HPDE6-E6E7 (cell line): ENCODE results near the gene PIWIL1.

ENCODE experiments used
- DNase-seq: peaks from one replicate; pipeline ENCODE4 v3.0.0; 2011; ENCODE audit warnings: missing footprints; ENCODE audit errors: extremely low spot score

Gene PIWIL1

GRCh38 chr12:130337488-130338303, at the start of gene PIWIL1:
PIWIL1 (plus strand) TSS chr12:130337887; CDS start chr12:130342592, 4,705 bp downstream.
- DNase-seq, result no peak

GRCh38 chr12:130288206-130288605, 49.5 kb upstream of the PIWIL1 start:
- DNase-seq, result no peak

DNA sequence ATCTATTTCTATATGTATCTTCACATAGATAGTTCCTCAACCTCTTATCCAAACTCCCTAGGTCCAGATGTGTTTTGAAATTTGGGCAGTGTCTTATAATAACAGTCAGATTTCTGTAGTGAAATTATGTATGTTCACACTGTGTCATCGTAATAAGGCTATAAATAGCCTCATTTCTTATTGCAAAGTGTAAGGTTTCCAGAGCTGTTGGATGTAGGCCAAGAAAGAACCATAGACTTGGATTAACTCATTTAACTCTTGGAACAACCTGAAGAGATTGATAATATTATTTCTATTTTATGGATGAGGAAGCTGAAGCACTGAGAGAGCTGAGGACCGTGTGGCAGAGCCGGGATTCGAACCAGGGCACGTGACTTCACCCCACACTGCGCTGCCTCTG, 49.0 kb upstream of the PIWIL1 start:
- no peak for DNase-seq

DNA sequence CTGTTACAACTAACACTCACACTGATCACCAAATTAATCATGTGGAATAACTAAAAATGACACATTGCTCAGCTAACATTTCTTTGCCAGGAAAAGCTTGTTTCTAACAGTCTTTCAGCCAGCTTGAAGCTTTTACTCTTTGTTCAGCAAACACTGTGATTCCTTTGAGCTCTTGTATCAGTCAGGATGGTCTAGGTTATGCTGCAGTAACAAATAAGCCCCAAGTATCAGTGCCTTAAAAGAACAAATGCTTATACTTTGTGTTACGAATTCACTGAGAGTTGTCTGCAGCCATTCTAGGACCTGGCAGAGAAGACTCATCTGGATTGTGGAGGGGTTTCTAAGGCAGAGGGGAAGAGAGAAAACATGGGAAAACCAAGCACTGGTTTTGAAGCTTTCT, 47.6 kb upstream of the PIWIL1 start:
- DNase-seq, result no peak

DNA sequence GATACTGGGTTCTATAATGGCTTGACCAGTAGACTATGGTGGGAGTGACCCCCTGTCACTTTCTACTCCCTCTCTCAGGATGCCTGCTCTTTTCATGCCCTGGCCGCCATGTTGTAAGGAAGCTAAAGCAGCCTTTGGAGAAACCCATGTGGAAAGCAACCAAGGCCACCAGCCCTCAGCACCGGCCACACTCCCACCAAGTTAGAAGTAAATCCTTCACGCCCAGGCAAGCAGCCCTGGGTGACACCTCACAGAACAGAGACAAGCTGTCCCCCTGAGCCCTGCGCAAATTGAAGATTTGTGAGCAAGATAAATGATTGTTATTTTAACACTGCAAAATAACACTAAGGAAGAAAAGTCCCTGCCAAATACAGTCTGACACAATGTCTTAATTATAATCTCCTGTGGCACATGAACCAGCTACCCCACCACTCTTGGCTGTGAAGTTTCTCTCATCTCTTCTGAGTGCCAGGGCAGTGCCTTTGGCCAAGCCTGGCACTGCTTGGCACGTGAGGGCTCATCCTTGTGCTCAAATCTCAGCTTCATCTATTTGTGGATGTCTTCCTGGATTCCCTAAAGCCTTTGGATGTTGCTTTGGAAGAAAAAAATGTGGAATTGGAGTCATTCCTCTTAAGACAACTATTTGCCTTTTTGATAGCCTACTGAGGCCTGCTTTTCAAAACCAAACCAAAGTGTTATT, 39.2 kb upstream of the PIWIL1 start:
- no peak for DNase-seq

DNA sequence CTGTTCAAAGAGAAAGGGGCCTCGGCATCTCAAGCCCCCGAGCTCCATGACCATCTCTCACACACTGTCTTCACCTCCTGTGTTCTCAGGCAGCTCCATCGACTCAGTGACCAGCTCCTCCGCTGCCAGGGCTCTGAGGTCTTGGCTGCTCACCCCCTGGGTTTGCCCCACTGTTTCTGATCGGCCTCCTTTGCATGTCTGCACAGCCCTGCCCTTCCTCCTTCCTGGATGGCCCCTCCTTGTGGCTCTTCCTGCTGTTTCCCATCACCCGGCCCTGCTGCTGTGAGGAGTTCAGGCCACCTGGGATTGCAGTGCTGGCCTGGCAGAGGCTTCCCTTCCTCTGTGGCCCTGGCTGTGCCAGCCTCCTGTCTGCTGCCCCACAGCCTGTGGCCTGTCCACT, 38.1 kb upstream of the PIWIL1 start:
- DNase-seq, result no peak

DNA sequence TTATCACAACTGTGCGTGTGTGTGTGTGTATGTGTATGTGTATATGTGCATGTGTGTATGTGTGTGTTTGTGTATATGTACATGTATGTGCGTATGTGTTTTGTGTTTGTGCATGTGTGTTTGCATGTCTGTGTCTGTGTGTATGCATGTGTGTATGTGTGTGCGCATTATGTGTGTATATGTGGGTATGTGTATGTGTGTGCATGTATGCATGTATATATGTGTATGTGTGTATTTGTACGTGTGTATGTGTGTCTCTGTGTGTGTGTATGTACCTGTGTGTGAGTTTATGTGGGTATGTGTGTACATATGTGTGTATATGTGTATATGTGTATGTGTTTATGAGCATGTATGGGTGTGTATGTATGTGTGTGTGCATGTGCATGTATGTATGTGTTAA, 37.6 kb upstream of the PIWIL1 start:
- no peak for DNase-seq

GRCh38 chr12:130300737-130301535, 36.8 kb upstream of the PIWIL1 start:
- no peak for DNase-seq

- DNase-seq, result no peak
These were observed 36.1 kb upstream of the PIWIL1 start for GRCh38 chr12:130301559-130301958.

GRCh38 chr12:130303781-130304180, 33.9 kb upstream of the PIWIL1 start:
- DNase-seq, result no peak

GRCh38 chr12:130307859-130308258, 29.8 kb upstream of the PIWIL1 start:
- no peak for DNase-seq

GRCh38 chr12:130308393-130308792, 29.3 kb upstream of the PIWIL1 start:
- DNase-seq, result no peak

DNA sequence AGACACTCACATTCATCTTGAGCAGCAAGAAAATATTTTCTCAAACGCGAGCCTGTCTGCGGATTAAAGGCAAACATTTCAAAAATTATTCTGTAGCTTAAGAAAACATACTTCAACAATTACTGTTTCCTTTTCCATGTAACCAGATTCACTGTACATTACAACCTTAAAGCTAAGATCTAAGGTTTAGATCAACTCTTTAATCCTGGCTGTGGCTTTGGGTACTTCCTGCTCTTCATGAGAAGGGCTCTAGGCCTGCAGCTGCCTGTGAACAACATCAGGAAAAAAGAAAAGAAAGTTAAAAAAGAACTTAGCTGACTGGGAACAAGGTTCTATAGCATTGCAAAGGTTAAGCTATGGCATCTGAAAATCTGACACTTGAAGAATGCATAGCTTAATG, 21.4 kb upstream of the PIWIL1 start:
- no peak for DNase-seq

DNA sequence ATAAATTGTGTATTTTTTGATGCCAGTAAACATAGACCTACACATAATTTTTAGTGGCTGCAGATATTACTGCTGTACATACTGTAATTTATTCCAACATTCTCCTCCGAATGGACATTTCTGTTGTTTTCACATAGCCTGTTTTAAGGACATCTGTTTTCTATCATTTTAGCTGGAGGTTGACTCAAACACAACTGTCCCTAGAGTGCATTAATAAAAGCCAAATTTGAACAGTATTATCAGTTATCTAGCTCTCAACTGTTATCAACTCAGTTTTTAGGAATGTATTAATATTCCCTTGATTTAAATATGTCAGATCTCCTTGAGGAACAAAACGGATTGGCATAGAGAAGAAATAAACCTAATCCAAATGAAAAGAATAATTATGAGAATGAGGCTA, 17.2 kb upstream of the PIWIL1 start:
- DNase-seq, result no peak

DNA sequence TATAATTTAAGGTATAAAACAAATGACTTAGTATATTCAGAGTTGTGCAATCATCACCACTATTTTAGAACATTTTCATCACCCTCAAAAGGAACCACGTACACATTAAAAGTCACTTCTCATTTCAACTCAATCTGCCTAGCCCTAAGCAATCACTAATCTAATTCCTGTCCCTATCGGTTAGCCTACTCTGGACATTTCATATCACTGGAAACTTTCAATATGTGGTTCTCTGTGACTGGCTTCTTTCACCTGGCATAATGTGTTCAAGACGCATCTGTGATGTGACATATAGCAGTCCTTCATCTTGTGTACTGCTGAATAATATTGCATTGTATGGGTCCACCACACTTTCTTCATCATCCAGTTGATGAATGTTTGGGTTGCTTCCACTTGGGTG, 15.4 kb upstream of the PIWIL1 start:
- DNase-seq, result no peak

GRCh38 chr12:130330685-130331084, 7.0 kb upstream of the PIWIL1 start:
- no peak for DNase-seq

GRCh38 chr12:130331146-130331545, 6.5 kb upstream of the PIWIL1 start:
- no peak for DNase-seq

DNA sequence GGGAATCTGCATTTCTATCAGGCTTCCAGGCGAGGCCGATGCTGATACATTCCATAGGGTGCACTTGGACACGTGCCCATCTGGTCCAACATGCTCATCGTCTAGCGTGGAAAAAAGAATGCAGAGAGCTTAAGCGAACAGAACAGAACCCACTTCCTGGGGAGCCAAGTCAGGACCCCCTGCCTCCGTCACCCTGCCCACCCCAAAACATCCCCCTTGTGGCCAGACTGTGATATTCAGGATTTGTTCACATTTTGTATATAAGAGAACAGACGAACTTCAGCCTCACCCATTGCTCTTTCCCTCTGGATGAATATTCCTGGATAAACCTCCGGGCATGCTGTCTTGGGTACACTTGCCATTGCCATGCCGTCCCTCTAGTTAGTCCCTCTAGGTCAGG, 4.3 kb upstream of the PIWIL1 start:
- DNase-seq, result no peak

- DNase-seq, result no peak
These were observed 3.3 kb upstream of the PIWIL1 start for GRCh38 chr12:130334399-130334798.

DNA sequence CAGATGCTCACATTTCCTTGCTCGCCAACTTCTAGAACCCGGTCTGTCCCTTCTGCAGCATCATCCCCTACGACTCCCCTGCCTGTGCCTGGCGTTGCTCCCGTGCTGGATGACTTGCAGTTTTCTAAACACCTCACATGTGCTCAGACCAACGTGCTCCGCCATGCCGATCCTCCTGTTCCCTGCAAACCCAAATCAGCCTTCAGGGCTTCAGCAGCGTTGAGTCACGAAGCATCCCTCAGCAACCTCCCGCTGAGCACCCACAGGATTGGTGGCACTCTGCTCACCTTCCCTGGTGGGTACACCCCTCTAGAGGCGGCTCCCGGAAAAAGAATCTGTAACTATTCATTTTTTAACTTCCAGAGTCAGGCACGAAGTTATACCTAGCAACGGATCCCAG, 2.8 kb upstream of the PIWIL1 start:
- DNase-seq, result no peak

DNA sequence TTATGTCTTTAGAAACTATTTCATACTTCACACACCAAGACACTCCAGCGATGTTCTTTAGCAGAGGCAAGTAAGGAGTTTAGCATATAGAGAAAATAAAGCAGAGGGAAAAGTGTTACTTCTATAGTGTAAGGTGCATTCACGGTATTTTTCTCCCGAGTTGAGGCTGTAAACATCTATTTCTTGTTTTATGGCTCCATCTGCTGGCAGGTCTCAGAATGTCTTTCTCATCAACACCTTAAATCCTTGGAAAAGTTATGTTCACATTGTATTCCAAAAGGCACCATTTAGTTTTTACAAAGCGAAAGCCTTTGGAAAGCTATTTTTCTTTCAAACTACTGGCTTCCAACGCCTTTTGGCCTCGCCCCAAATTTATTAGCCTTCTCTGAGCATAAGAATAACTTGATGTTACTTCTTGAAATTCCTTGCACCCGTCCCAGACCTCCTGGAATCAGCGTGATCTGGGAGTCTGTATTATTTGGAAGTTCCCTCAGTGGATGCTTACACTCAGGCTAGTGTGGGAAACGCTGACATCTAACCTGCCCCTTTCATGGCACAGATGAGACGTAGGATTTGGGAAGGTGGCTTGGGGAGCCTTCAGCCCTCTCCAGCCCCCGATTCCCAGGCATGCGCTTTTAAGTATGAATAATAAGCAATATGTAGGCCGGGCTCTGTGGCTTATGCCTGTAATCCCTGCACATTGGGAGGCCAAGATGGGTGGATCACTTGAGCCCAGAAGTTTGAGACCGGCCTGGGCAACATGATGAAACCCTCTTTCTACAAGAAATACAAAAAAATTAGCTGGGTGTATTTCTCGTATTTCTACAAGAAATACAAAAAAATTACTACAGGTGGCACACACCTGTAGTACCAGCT, 1.9 kb upstream of the PIWIL1 start:
- peak; percentile 4 for DNase-seq
